ENCODE data around the gene ANO7. TPM values are rescaled to one million over a fixed set of nuclear protein-coding genes. Genes with fewer than 3 reads are reported as not detected.

The ANO7 gene
- 1.6 and 2.0 TPM in 2 replicates for total RNA-seq

GRCh38 chr2:241188361-241189092 lies at the start of gene ANO7:
ANO7 (plus strand) TSS chr2:241188677; CDS start chr2:241190064, 1,387 bp downstream.

GRCh38 chr2:241148891-241149674 lies 39.4 kb upstream of the ANO7 start, which contains the start of gene PASK:
PASK (minus strand) TSS chr2:241149472; CDS start chr2:241143032, 6,440 bp downstream.

GRCh38 chr2:241149925-241150659 lies 38.4 kb upstream of the ANO7 start, which contains the start of gene PPP1R7:
PPP1R7 (plus strand) TSS chr2:241150467; CDS start chr2:241150496, 29 bp downstream.

Other genes starting within 250 kb of the ANO7 start
- gene SNED1, start 190.1 kb upstream of the ANO7 start, total RNA-seq = 38.1 and 84.5 TPM in 2 replicates
- gene MTERF4, start 86.4 kb upstream of the ANO7 start, total RNA-seq = 16.5 and 26.4 TPM in 2 replicates
- 0.54 and 1.9 TPM in 2 replicates for gene PASK, start 39.2 kb upstream of the ANO7 start, total RNA-seq
- gene PPP1R7, start 38.2 kb upstream of the ANO7 start, total RNA-seq = 63.9 and 77.3 TPM in 2 replicates
- gene HDLBP, start 127.0 kb downstream of the ANO7 start, total RNA-seq = 646 and 686 TPM in 2 replicates
- gene SEPTIN2, start 127.2 kb downstream of the ANO7 start, total RNA-seq = 364 and 366 TPM in 2 replicates
- gene FARP2, start 167.6 kb downstream of the ANO7 start, total RNA-seq = 30.3 and 42.9 TPM in 2 replicates

Measured in cardiac atrium fibroblast (primary cell).